Fibroblast of the conjunctiva (primary cell): Measurements from ENCODE around the gene GNAT1.
"Not testable (repeated sequence)": the region's sequence is repeated elsewhere in the genome, so short reads cannot be mapped to it uniquely, and the experiment has no call there.

Experiments
- DNase-seq: peaks from one replicate; pipeline ENCODE4 v3.0.0-alpha.2; 2010; ENCODE audit warnings: low read depth

GNAT1 gene

GRCh38 chr3:50222169-50222528, 30.7 kb downstream of the GNAT1 start:
- DNase-seq, result no peak

DNA sequence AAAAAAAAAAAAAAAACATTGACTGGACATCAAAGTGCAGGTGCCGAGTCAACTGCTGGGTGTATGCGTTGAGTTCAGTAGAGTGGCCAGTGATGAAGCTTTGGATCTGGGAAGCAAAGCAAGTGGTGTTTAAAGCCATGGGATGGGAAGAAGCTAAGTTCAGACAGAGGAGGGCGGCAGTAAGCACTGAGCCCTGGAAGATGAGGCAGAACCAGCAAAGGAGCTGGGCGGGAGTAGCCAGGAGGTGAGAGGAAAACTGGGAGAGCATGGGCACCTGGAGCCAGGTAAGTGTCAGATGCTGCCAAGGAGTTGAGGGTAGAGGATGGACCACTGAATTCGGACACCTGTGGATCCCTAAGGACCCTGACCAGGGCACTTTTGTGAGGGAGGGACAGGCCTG, 33.2 kb downstream of the GNAT1 start:
- no peak for DNase-seq

DNA sequence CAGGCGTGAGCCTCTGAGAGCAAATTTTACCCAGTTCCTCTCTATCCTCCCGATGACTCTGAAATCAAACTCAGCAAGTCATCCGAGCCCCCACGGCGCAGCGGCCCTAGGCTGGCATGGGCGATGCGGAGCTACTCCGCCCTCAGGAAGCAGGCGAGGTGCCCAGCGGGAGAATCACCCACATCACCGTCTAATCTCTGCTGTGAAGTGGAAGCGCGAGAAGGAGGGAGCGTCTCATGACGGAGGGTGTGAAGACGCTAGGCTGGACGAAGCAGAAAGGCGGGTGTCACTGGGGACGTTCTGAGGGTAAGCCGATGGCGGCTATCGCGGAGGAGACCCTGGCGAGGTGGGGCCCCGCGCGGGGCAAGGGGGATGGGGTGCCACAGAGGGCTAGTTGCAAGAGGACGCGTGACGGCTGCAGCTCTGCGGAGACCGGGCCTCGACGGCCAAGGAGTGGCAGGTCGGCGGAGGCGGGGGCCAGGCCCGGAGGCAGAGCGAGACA, 35.5 kb downstream of the GNAT1 start:
- DNase-seq, result no peak

GRCh38 chr3:50227390-50228183, 36.2 kb downstream of the GNAT1 start:
- DNase-seq, result peak; percentile 75

DNA sequence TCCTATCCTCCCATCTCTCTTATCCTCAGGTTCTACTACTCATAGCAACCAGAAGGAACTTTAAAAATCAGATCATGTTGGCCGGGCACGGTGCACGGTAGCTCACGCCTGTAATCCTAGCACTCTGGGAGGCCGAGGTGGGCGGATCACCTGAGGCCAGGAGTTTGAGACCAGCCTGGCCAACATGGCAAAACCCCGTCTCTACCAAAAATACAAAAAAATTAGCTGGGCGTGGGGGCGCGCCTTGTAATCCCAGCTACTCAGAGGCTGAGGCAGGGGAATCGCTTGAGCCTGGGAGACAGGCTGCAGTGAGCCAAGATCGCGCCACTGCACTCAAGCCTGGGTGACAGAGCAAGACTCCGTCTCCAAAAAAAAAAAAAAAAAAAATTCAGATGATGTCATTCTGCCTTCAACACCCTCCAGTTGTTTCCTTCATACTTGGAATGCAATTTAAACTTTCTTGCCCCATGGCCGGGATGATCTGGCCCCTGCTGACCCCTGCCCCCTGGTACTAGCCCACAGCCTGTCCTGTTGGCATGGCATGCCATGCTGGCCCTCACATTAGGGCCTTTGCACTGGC, 36.9 kb downstream of the GNAT1 start:
- not testable (repeated sequence) for DNase-seq

DNA sequence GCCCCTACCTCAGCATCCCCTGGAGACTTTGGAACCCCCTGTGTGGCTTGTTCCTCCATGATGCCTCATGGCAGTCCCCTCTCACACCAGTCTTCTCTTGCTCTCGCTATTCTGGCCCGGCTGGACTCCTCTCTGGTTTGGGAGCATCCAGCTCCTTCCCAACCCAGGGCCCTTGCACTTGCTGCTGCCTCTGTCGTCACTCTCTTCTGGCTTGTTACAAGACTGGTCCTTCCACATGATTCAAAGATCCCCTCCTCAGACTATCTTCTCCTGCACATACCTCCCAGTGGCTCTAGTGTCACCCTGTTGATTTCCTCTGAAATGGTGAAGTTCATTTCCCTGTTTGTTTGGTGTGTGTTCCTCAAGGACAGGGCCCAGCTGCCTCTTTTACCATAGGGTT, 38.1 kb downstream of the GNAT1 start:
- DNase-seq, result no peak

GRCh38 chr3:50230104-50230793, 38.8 kb downstream of the GNAT1 start:
- no peak for DNase-seq

GRCh38 chr3:50230794-50231125, 39.4 kb downstream of the GNAT1 start:
- no peak for DNase-seq

DNA sequence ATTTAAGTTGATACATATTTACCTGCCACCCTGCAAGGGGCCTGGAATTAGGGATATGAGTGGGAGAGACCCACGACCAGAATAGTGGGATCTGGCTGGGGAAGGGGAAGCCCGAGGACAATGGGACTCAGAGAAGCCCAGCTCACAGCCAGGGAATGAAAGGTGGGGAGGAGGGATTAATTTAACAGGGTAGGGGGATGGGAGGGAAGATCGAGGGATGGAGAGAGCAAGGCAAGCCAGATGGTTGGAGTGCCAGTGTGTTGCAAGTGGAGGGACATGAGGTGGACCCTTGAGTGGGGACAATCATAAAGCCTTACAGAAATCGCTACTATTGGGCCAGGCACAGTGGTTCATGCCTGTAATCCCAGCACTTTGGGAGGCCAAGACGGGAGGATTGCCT, 40.2 kb downstream of the GNAT1 start:
- DNase-seq, result no peak

GRCh38 chr3:50232303-50232702, 40.9 kb downstream of the GNAT1 start:
- no peak for DNase-seq

DNA sequence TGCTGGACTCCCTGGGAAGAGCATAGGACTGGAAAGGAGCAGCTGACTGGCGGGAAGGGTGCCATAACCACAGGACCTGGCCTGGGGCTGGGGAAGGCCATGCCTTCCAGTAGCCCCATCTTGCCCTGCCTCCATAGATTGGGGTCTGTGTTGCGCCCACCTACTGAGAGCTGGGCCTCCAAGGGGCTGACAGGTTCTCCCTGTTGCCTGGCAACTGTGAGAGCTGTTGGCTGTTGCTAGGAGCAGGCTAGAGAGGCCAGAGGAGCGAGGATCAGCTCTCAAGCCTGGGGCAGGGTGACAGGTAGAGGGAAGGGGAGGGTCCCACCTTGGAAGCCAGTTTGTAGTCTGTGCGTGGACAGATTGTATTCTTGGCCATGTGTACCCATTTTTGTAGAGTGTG, 41.8 kb downstream of the GNAT1 start:
- DNase-seq, result no peak

GRCh38 chr3:50235716-50236483, 44.5 kb downstream of the GNAT1 start, which contains the start of gene GNAI2:
GNAI2 (plus strand) TSS chr3:50236204; CDS start chr3:50236336, 132 bp downstream.
- peak; percentile 96 for DNase-seq

- DNase-seq, result no peak
These were observed 45.2 kb downstream of the GNAT1 start for GRCh38 chr3:50236484-50237132.

DNA sequence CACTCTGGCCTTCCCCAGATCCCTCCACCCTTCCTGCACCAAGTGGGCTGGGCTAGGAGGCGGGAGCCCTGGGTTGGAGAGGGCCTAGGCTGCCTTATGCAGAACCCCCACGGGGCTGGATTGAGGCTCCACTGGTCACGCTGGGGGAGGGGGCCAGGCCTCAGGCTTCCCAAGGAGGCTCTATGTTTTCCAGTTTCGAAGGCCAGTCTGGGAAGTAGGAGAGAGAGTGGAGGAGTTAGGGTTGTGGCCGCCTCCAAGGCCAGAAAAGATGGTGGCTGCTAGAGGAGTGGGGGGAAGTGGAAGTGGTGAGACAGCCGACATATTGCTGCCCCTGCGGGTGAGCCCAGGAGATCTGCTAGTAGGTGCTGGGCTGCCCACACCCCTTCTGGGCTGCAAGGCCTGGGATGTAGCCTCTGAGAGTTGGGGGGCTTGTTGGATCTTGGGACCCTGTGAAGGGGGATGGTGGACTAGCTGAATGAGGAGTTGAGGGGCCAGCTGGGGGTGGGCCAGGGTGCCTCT, 45.8 kb downstream of the GNAT1 start:
- peak; percentile 35 for DNase-seq

DNA sequence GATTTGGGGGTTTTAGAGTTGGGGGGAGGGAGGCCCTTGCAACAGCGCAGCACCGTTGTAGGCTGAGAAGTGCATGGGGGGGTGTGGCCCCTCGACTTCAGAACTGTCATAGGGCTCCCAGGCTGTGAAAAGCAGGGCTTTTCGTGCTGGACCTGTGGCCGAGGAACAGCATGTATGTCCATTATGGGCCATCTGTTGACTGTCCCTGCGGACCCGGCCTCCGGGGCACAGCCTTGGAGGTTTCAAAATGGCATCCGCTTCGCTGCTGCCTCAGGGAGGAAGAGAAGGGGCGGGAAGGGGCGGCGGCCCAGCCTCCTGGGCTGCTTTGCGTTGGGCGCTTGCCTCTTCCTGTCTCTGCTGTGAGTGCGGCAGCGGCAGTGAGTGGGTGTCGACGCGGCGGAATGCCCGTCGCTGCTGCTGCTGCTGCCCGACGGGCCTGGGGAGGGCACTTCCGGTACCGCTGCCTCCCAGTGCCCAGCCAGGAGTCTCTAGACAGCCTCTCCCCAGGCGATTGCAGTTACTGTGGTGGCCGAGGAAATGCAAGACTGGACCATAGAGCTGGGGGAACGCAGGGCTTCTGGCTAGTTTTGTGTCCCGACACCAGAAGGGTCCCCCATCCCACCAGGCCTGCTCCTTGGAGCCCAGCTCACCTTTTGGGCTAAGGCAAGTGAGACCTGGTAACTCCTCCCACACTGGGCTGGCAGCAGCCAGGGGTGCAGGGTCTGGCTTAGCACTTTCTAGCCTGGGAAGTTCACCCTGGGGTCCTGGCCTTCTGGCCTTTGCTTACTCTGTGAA, 46.5 kb downstream of the GNAT1 start:
- peak; percentile 51 for DNase-seq

GRCh38 chr3:50238549-50239026, 47.2 kb downstream of the GNAT1 start:
- no peak for DNase-seq

DNA sequence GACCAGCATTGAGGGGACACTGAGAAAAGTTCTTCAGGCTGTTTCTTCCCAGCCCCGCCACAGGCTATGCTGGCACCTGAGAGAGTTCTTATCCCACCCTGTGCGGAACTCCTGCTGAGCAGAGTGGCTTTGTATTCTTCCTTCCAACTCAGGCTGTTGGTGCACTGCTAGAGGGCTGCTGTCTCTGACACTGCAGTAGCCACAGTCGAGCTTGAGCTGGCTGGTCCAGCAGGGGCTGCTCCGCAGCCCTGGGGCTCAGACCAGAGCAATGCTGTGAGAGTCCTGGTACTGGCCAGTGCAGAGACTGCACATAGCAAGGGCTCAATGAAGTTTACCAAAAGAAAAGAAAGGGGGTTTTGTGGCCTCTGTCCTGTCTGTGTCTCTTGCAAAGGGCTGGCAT, 48.2 kb downstream of the GNAT1 start:
- DNase-seq, result no peak

DNA sequence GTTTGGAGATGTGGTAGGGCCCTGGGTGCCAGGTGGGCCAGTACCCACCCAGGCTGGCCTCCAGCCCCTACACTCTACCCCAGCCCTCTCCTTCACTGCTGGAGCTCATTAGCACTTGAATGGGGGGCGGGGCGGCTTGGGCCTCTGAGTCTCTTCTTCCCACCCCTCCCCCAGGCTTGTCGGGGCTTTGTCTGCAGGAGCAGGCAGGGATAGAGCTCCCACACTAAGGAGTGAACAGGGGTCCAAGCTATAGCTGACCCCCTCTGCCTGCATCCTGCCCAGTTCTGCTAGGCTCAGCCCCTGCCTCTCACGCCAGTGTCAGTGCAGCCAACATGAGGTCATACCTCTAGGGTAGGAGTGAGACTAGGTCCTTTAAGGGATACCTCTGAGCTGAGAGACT, 49.8 kb downstream of the GNAT1 start:
- no peak for DNase-seq

GRCh38 chr3:50241713-50242380, 50.4 kb downstream of the GNAT1 start:
- DNase-seq, result no peak

- no peak for DNase-seq
These were observed 51.0 kb downstream of the GNAT1 start for GRCh38 chr3:50242381-50242770.
